NCI-H2107 (cell line): Measurements from ENCODE around the gene PPP1R12B.
"Not testable (repeated sequence)": the region's sequence is repeated elsewhere in the genome, so short reads cannot be mapped to it uniquely, and the experiment has no call there.

ENCODE experiments used
- DNase-seq: peaks from one replicate; lab custom pipeline; 2025; lab: John Stamatoyannopoulos, UW

PPP1R12B gene

GRCh38 chr1:202452508-202452907 is 104.0 kb downstream of the PPP1R12B start:
- DNase-seq = no peak

- not testable (repeated sequence) for DNase-seq
Observed at GRCh38 chr1:202456372-202457169, 108.1 kb downstream of the PPP1R12B start.

- peak; percentile 44 for DNase-seq
Observed at GRCh38 chr1:202458651-202459050, 110.2 kb downstream of the PPP1R12B start.

GRCh38 chr1:202459470-202460142 is 111.1 kb downstream of the PPP1R12B start:
- DNase-seq = not testable (repeated sequence)

- DNase-seq = not testable (repeated sequence)
Observed at GRCh38 chr1:202460143-202460495, 111.6 kb downstream of the PPP1R12B start.

- peak; percentile 87 for DNase-seq
Observed at GRCh38 chr1:202462342-202463076, 114.0 kb downstream of the PPP1R12B start.

GRCh38 chr1:202464153-202464742 is 115.7 kb downstream of the PPP1R12B start:
- DNase-seq = not testable (repeated sequence)

GRCh38 chr1:202465644-202466270 is 117.3 kb downstream of the PPP1R12B start:
- not testable (repeated sequence) for DNase-seq

- not testable (repeated sequence) for DNase-seq
Observed at GRCh38 chr1:202466339-202466738, 117.8 kb downstream of the PPP1R12B start.

- DNase-seq = not testable (repeated sequence)
Observed at GRCh38 chr1:202467381-202467780, 118.9 kb downstream of the PPP1R12B start.

GRCh38 chr1:202468695-202469094 is 120.2 kb downstream of the PPP1R12B start:
- not testable (repeated sequence) for DNase-seq

- DNase-seq = not testable (repeated sequence)
Observed at GRCh38 chr1:202469123-202469522, 120.6 kb downstream of the PPP1R12B start.

- DNase-seq = no peak
Observed at GRCh38 chr1:202471246-202471645, 122.7 kb downstream of the PPP1R12B start.

- DNase-seq = not testable (repeated sequence)
Observed at GRCh38 chr1:202472347-202473124, 124.0 kb downstream of the PPP1R12B start.

GRCh38 chr1:202473266-202474045 is 125.0 kb downstream of the PPP1R12B start:
- not testable (repeated sequence) for DNase-seq

- DNase-seq = not testable (repeated sequence)
Observed at GRCh38 chr1:202479661-202480060, 131.2 kb downstream of the PPP1R12B start.

- not testable (repeated sequence) for DNase-seq
Observed at GRCh38 chr1:202480640-202481039, 132.1 kb downstream of the PPP1R12B start.

GRCh38 chr1:202483362-202483761 is 134.9 kb downstream of the PPP1R12B start:
- DNase-seq = not testable (repeated sequence)

GRCh38 chr1:202484032-202484431 is 135.5 kb downstream of the PPP1R12B start:
- not testable (repeated sequence) for DNase-seq

GRCh38 chr1:202484820-202485219 is 136.3 kb downstream of the PPP1R12B start:
- DNase-seq = not testable (repeated sequence)
